Endothelial cell of hepatic sinusoid (primary cell): ENCODE measurements around the gene HEMK1.

Source experiments
- in situ Hi-C: cut with HindIII; loops from 2 replicates; pipeline ENCODE4 v1.10.0; 2017; ENCODE audit warnings: low sequenced_read_pairs

Gene HEMK1

DNA sequence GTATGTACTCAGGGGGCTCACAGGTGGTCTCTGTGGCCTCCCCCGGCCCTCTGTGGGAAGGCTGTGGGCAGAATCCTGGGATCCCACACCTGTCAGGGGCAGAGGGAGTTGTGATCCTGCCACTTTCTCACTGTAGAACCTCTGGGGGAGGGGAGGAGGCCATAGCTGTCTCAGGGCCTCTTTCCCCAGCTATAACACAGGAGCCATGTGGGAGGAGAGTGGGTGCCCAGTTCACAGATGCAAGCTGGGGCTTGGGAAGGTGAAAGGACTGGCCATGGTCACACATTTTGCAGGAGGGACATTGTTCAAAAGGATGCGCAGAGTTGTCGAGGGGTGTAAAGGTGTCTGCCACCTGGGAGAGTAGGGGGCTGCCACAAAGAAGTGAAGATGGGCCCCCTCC is 59.3 kb downstream of the HEMK1 start:
- in situ Hi-C loops: no loop called here

DNA sequence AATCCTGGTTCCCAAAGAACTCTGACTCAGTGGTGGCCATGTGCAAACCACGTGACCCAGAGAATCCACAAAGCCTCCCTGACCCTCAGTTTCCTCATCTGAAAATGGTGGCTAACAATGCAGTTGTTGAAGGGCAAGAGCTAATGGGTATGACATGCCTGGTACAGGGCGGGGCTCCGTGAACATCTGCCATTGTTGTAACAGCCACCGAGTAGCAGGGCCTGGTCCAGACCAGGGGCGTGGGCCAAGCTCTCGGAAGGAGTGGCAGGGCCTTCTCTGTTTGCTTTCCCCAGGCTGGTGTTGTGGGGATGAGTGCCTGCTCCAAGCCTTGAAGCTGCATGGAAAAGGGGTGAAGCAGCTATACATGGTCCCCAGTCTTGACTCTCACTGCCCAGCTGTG is 61.1 kb downstream of the HEMK1 start:
- in situ Hi-C loops: no loop called here

DNA sequence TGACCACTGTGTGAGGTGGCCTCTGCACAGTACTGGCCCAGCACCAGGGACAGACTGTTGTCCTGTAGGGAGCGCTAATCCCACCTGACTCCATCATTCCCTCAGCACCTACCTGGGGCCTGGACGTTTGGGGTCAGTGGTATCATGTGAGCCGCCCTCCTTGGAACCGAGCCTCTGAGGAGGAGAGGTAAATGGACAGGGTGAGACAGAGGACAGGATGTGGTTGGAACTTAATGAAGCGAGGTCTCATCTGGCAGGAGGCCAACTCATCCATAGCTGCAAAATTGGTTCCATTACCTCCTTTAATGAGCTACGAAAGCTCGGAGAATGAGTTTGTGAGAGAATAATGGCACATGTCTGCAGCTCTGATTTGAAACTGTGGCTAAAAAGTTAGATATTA is 61.6 kb downstream of the HEMK1 start:
- in situ Hi-C loops: no loop called here

DNA sequence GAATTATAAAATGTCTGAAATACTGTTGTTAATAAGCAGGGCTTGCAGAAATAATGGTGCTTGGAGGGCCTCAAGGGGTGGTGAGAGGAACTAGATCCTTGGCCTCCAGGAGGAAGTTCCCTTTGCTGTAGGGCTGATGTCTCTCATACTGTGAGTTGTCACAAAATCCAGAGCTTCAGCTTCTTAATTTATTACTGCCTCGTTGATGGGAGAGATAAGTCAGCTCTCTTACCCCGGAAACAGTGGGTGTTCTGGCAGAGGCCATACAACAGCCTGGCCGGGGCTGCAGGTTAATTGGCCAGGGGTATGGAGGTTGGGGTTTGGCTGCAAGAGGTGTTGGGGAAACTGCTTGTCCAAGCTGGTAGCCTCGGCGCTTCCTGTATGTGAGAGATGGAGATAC is 63.1 kb downstream of the HEMK1 start:
- in situ Hi-C loops: no loop called here

DNA sequence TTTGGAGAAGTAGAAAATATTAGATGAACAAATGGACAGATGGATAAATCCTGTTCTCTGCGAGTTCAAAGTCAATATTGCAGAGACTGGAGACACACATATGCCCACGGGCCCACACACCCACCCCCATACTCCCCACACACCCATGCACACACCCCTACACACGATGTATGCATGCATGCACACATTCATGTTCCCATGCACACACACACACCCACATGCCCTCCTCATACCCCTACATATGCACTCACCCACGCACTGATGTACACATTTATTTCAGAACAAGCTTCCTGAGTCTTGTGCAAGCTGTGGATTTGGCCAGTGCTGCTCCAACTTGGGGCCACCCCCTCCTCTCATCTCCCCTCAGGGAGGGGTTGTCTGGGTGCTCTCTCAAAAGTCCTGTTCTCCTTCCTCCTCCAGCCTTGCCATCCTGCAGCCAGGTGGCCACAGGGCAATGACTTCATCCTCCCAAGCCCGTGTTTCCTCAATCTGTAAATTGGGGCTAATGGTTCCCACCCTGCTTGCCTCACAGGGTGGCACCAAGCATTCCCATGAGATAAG is 64.0 kb downstream of the HEMK1 start:
- in situ Hi-C loops: no loop called here

DNA sequence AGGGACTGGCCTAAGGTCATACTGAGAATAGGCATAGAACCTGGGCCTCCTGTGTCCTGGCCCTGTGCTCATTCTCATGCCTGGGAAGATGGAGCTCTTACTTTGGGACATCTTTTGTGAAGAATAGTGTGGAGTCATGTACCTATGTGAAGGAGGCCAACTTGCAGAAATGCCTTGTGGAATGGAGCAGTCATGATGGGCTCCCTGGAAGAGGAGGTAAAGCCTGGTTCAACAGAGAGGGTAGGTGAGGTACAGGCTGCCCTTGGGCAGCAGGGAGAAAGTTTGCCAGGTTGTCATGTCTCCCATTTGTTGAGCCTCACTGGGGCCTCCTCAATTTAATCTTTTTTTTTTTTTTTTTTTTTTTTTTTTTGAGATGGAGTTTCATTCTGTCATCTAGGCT is 65.7 kb downstream of the HEMK1 start:
- in situ Hi-C loops: no loop called here

DNA sequence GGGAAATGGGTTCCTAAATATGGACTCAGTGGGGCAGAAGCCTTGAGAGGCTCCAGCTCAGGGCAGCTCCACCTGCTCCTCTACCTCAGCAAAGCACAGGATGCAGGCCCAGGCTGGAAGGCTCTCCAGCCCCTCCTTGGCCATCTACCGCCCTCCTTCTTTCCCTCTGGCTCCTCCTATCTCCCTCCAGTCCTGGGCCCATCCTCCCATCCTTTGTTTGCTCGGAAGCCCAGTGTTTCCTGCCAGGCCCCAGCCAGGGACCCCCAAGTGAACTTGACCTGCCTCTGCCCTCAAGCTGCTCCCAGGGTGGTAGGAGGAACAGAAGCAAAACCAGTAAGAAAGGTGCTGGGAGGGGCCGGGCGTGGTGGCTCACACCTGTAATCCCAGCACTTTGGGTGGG is 67.7 kb downstream of the HEMK1 start:
- in situ Hi-C loops: no loop called here

DNA sequence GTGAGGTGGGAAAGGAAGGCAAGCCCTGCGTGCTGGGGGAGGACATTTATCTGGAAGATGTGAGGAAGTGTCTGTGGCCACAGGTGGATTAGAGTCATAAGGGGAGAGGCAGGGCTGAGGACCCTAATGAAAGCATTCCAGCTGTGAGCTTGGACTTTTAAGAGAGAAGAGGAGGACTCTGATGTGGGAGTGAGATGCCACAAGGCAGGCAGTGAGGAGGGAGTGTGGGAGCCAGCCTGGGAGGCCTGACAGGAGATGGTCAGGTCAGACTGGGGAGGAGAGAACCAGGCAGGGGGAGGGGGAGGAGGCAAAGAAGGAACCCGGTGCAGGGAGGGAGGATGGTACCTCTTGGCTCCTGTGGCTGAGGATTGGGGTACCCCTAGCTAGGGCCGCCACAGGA is 68.6 kb downstream of the HEMK1 start:
- in situ Hi-C loops: no loop called here

DNA sequence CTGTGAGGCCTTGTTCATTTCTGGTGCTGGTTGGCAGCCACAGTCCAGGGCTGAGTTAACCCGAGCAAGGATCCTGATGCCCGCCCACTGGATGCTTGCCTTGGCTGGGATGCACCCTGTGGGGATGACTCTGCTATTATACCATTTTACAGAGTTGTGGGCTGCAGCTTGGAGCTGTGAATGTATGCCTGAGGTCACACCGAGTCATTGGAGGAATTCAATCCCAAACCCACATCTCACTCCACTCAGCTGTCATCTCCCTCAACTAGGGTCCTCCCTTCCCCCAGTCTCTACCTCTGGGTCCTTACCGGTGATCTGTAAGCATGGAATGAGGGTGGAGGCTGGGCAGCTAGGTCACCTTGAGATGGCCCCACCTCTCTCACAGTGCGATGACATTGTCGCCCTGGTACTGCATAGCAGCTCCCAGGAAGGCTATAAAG is 69.8 kb downstream of the HEMK1 start:
- in situ Hi-C loops: no loop called here

DNA sequence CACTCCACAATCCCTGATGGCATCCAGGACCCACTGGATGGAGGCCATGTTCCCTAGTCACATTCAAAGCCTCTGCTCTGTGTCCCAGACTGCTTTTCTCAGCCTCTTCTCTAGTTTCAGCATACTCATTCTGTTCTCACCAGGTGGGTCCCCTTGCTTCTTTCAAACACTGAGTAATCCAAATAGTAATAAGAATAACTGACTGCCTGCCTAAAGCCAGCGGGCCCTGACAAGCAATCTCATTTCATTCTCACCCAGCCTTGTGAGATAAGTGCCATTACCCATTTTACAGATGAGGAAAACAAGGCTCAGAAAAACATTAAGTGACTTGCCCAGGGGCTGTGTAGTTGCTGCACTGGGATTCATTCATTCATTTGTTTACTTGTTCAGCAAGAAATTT is 73.1 kb downstream of the HEMK1 start:
- in situ Hi-C loops: no loop called here

DNA sequence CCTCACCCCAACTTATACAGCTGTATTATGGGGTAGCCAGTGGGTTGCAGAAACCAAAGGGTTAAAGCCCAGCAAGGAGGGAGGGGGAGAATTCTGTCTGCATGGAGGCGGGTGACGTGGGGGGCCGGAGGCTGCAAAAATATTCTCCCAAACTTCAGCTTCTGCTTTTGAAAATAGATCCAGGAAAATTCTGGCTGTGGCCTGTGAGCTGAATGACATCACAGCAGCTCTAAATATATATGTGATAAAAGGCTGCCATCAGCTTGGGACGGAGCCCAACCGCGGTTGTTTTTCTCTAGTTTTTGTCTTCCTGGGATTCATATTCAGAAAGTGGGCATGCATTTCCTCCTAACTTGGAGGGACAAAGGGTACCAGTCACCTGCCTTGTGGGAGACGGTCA is 75.2 kb downstream of the HEMK1 start:
- in situ Hi-C loops: no loop called here

DNA sequence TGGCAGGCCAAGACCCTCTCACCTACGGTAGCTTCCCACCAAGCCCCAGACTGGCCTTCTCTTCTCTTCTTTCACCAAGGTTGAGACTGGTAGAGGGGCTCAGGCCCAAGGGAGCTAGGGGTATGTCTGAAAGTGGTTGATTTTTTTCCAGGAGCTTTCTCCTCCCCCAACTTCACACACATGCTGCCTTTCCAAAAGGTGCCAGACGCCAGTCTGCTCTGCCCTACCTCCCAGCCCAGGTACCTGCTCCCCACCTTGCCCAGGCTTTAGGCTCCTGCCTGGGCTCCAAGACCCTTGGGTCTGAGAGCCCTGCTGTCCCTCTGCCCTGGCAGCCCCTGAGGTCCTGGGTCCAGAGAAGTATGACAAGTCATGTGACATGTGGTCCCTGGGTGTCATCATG is 76.1 kb downstream of the HEMK1 start:
- in situ Hi-C loops: no loop called here
